Measurements from ENCODE around the gene HES5. TPM values are rescaled to one million over a fixed set of nuclear protein-coding genes. Genes with fewer than 3 reads are reported as not detected.

The HES5 gene
- total RNA-seq, 4 donors from 2014 or later: 0.34 to 2.8 (median 1.8) TPM; not detected in 1

GRCh38 chr1:2519729-2520128 lies 10.3 kb downstream of the HES5 start:
- peaks cover 0 to 8% of the 10 kb centered on the region in 2 donors for H3K4me1 ChIP-seq
- H3K27ac ChIP-seq: no peak overlapping the region
- intact Hi-C loops (cut with DNase I; ENCODE audit: low total_unique reads): no loop called here
- DNase-seq: no peak
- no peaks in the 10 kb centered on the region for H3K9me3 ChIP-seq
- H3K36me3 ChIP-seq: no peaks in the 10 kb centered on the region
- H3K4me3 ChIP-seq: no peak overlapping the region
- no peaks in the 10 kb centered on the region for H3K27me3 ChIP-seq
- TF ChIP-seq POLR2A (IDR thresholded peaks at IDR 0.05): no peak
- TF ChIP-seq, protein P1, sequence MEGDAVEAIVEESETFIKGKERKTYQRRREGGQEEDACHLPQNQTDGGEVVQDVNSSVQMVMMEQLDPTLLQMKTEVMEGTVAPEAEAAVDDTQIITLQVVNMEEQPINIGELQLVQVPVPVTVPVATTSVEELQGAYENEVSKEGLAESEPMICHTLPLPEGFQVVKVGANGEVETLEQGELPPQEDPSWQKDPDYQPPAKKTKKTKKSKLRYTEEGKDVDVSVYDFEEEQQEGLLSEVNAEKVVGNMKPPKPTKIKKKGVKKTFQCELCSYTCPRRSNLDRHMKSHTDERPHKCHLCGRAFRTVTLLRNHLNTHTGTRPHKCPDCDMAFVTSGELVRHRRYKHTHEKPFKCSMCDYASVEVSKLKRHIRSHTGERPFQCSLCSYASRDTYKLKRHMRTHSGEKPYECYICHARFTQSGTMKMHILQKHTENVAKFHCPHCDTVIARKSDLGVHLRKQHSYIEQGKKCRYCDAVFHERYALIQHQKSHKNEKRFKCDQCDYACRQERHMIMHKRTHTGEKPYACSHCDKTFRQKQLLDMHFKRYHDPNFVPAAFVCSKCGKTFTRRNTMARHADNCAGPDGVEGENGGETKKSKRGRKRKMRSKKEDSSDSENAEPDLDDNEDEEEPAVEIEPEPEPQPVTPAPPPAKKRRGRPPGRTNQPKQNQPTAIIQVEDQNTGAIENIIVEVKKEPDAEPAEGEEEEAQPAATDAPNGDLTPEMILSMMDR (IDR thresholded peaks at IDR 0.05): no peak

DNA sequence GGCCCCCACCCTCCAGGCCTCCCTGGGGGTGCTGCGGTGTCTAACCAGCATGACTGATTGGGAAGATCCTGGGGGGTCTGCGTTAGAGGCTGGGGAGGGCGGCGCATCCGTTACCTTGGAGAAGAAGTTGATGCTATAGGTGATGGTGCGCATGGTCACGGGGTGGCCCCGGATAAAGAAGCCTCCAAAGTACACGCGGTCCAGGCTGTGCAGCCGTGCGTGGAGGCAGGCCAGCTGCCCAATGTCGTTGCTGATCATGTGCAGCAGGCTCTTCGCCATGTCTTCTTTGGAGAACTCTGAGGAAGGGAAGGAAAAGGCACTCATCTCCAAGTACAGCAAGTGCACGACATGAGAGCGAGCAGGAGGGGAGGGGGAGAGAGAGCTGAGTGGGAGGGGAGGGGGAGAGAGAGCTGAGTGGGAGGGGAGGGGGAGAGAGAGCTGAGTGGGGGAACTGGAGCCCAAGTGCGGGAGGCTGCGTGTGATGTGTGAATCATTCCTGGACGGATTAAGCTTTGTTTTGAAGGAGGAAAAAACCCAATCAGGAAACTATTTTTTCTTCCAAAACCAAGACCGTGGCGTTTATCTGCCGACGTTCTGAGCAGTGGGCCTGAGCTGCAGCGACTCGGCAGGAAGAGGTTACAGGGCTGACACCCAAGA lies 10.9 kb downstream of the HES5 start:
- TF ChIP-seq POLR2A (IDR thresholded peaks at IDR 0.05): no peak
- TF ChIP-seq, protein P1 (IDR thresholded peaks at IDR 0.05): no peak
- DNase-seq: no peak
- Histone ChIP-seq H3K4me1 (peaks cover 0 to 3% of the 10 kb centered on the region in 2 donors), H3K4me3 (no peak overlapping the region), H3K27me3 (no peaks in the 10 kb centered on the region), H3K36me3 (no peaks in the 10 kb centered on the region), H3K27ac (no peak overlapping the region), H3K9me3 (no peaks in the 10 kb centered on the region)
- intact Hi-C loops (cut with DNase I; ENCODE audit: low total_unique reads): no loop called here

DNA sequence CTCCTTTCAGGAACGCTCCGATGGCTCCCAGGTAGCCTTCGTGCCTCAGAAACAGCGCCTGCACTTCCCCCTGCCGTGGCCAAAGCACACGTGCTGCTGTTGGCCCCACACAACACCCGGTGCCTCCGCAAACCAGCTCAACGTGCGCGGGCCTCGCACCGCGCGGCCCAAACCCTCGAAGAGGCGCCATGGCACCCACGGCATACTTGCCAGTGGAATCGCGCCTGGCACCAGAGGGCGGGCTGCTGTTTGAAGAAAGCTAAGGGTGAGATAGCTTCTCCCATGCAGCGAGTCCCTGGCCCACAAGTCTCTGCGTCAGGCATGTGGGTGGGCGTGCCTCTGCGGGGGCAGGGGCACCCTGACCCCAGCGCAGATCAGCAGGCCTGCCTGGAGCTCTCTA lies 11.5 kb downstream of the HES5 start:
- no peak for DNase-seq
- no peak for TF ChIP-seq POLR2A (IDR thresholded peaks at IDR 0.05)
- TF ChIP-seq, protein P1 (IDR thresholded peaks at IDR 0.05): no peak
- H3K4me3 ChIP-seq: no peak overlapping the region
- no peaks in the 10 kb centered on the region for H3K4me1 ChIP-seq
- no peaks in the 10 kb centered on the region for H3K27me3 ChIP-seq
- no peak overlapping the region for H3K27ac ChIP-seq
- H3K36me3 ChIP-seq: no peaks in the 10 kb centered on the region
- intact Hi-C loops (cut with DNase I; ENCODE audit: low total_unique reads): no loop called here
- no peaks in the 10 kb centered on the region for H3K9me3 ChIP-seq

DNA sequence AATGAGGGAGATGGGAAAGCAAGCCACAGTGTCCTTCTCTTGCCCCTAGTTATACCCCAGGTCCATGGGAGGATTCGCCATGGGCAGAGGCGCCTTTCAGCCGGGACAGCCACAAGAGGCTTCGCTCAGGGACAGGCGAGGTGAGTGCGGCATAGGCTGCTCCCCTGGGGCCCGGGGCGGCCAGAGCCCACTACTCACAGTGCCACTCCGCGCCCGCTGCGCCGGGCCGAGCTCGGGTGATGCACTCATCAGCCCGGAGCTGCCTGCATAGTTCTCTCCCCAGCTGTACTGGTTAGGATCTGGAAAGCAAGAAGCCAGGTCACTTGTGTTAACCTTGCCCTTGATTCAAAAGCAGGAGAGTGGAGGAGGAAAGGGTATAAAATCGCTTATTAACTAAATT lies 12.1 kb downstream of the HES5 start:
- Histone ChIP-seq H3K27ac (no peak overlapping the region), H3K27me3 (no peaks in the 10 kb centered on the region), H3K4me1 (no peaks in the 10 kb centered on the region), H3K36me3 (no peaks in the 10 kb centered on the region), H3K9me3 (no peaks in the 10 kb centered on the region), H3K4me3 (no peak overlapping the region)
- DNase-seq: no peak
- no peak for TF ChIP-seq POLR2A (IDR thresholded peaks at IDR 0.05)
- TF ChIP-seq, protein P1 (IDR thresholded peaks at IDR 0.05): no peak
- intact Hi-C loops (cut with DNase I; ENCODE audit: low total_unique reads): no loop called here

DNA sequence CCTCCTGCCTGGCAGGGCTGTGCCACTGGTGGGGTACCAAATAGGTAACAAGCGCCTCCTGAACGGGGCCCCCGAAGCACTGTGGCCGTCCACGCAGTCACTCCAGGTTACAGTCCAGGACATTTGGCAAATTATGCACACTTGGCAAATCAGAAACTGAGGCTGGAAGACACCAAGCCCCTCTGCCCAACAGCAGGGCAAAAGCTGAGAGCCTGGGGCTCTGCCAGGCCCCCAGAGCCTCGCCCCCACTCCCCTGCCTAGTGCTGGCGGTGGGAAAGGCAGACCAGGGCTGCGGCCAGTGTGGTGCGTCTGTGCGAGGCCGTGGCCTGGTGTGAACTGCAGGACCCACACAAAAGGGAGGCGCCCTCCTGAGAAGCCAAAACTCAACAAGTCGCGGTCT lies 13.1 kb downstream of the HES5 start:
- intact Hi-C loops (cut with DNase I; ENCODE audit: low total_unique reads): no loop called here
- Histone ChIP-seq H3K4me1 (no peaks in the 10 kb centered on the region), H3K27ac (no peak overlapping the region), H3K27me3 (no peaks in the 10 kb centered on the region), H3K4me3 (no peak overlapping the region), H3K9me3 (no peaks in the 10 kb centered on the region), H3K36me3 (no peaks in the 10 kb centered on the region)
- DNase-seq: no peak
- TF ChIP-seq POLR2A (IDR thresholded peaks at IDR 0.05): no peak

GRCh38 chr1:2516124-2516523 lies 13.9 kb downstream of the HES5 start:
- no peaks in the 10 kb centered on the region for H3K27me3 ChIP-seq
- H3K36me3 ChIP-seq: no peaks in the 10 kb centered on the region
- no peak overlapping the region for H3K4me3 ChIP-seq
- intact Hi-C loops (cut with DNase I; ENCODE audit: low total_unique reads): no loop called here
- TF ChIP-seq, protein P1 (IDR thresholded peaks at IDR 0.05): no peak
- no peak for TF ChIP-seq POLR2A (IDR thresholded peaks at IDR 0.05)
- no peak for DNase-seq
- H3K9me3 ChIP-seq: no peaks in the 10 kb centered on the region
- no peak overlapping the region for H3K27ac ChIP-seq
- no peaks in the 10 kb centered on the region for H3K4me1 ChIP-seq

Data from uterus (tissue), 4 donors.